HepG2 (cell line): ENCODE results near the gene TYRP1. TPM values are rescaled to one million over a fixed set of nuclear protein-coding genes. Genes with fewer than 3 reads are reported as not detected.

Experiments
- ATAC-seq: fragments of 200-7000 bp; cut with Tn5 transposase; 3 replicates; pipeline ENCODE4 v1.9.1; 2020; ENCODE audit warnings: mild to moderate bottlenecking, moderate library complexity
- BruUV-seq: library from RNA; stranded (reverse); fragments of 400-500 nt; replicated peaks from 2 replicates; lab custom pipeline; 2021; lab: Mats Ljungman, UMichigan
- CTCF ChIA-PET: fragments of 300-600 bp; formaldehyde crosslinking; extraction: SDS; loops from one replicate; lab custom pipeline; 2021; ENCODE audit warnings: low total read pairs, inconsistent platforms, low intra/inter-chr PET ratio; lab: Yijun Ruan, JAX
- POLR2A ChIA-PET: fragments of 350-600 bp; sonication (Branson Sonifier 250); formaldehyde crosslinking; loops from one replicate; lab custom pipeline; 2020; ENCODE audit warnings: antibody characterized with exemption, inconsistent platforms; lab: Yijun Ruan, JAX
- DNase-seq: peaks from one replicate; pipeline ENCODE4 v3.0.0-alpha.2; 2015; ENCODE audit warnings: low spot score
- FAIRE-seq: peaks from 3 replicates; lab custom pipeline; 2011; peaks lifted over from hg19 to GRCh38; lab: Jason Lieb, UNC
- H2AFZ ChIP-seq: one replicate; pipeline ENCODE4 v1.6.1; 2011; ENCODE audit warnings: low read length, inconsistent platforms
- H3K27ac ChIP-seq: fragments of 300-600 bp; 3 replicates; pipeline ENCODE4 v1.8.0; 2011; ENCODE audit warnings: mixed run types, mild to moderate bottlenecking, mixed read lengths, low read length, inconsistent platforms; ENCODE audit not compliant: insufficient read depth; ENCODE audit errors: extremely low read length
- H3K27me3 ChIP-seq, 2 experiments: fragments of 200-600 bp in 1 of 2; 2 replicates in 1 of 2; 3 replicates in 1 of 2; pipeline versions ENCODE4 v1.6.0 to v1.8.0; 2011; ENCODE audit warnings: low read length in 2 of 2, mild to moderate bottlenecking in 2 of 2, moderate library complexity in 2 of 2, inconsistent platforms in 1 of 2; ENCODE audit not compliant: insufficient read depth in 2 of 2, control insufficient read depth in 1 of 2
- H3K36me3 ChIP-seq, 2 experiments: fragments of 200-600 bp in 1 of 2; replicated peaks in 1 of 2; 2 replicates in 1 of 2; 3 replicates in 1 of 2; pipeline versions ENCODE4 v1.5.1 to v1.8.0; 2011; ENCODE audit warnings: low read length in 2 of 2, inconsistent platforms in 1 of 2; ENCODE audit not compliant: insufficient read depth in 2 of 2, control insufficient read depth in 1 of 2
- H3K4me1 ChIP-seq: 2 replicates; pipeline ENCODE4 v1.5.1; 2012; ENCODE audit warnings: low read length, inconsistent platforms; ENCODE audit not compliant: insufficient read depth
- H3K4me2 ChIP-seq: 2 replicates; pipeline ENCODE4 v1.6.0; 2011; ENCODE audit warnings: low read depth, low read length, inconsistent platforms
- H3K4me3 ChIP-seq, 3 experiments: fragments of 200-600 bp in 1 of 3; sonication (generic), shearing (Covaris generic) in 1 of 3; replicated peaks in 1 of 3; 2 replicates each; pipeline ENCODE4 v1.5.1; 2011 to 2016; ENCODE audit warnings: low read length in 3 of 3, inconsistent platforms in 2 of 3, low read depth in 2 of 3, mild to moderate bottlenecking in 2 of 3, control low read depth in 1 of 3, mixed read lengths in 1 of 3; ENCODE audit not compliant: insufficient read depth in 1 of 3
- H3K79me2 ChIP-seq: one replicate; pipeline ENCODE4 v1.6.1; 2011; ENCODE audit warnings: low read length, inconsistent platforms; ENCODE audit not compliant: insufficient read depth
- H3K9ac ChIP-seq: 2 replicates; pipeline ENCODE4 v1.6.0; 2011; ENCODE audit warnings: mild to moderate bottlenecking, low read depth, low read length, inconsistent platforms; ENCODE audit not compliant: insufficient read depth
- H3K9me3 ChIP-seq: 2 replicates; pipeline ENCODE4 v1.5.1; 2012; ENCODE audit warnings: mild to moderate bottlenecking, low read length
- H4K20me1 ChIP-seq: 2 replicates; pipeline ENCODE4 v1.6.0; 2011; ENCODE audit warnings: inconsistent platforms, mild to moderate bottlenecking, low read length, moderate library complexity; ENCODE audit not compliant: insufficient read depth
- AFF4 ChIP-seq: sonication (generic); formaldehyde crosslinking; IDR thresholded peaks from 2 replicates; pipeline ENCODE4 v1.4.0; 2020; ENCODE audit warnings: missing genetic modification reagents
- FOSL1 ChIP-seq: sonication (generic); formaldehyde crosslinking; IDR thresholded peaks from 2 replicates; pipeline ENCODE4 v1.9.0; 2021; ENCODE audit warnings: missing genetic modification reagents, borderline replicate concordance
- GTF2F1 ChIP-seq: fragments of 150-350 bp; IDR thresholded peaks from 2 replicates; pipeline ENCODE4 v1.6.1; 2014; ENCODE audit warnings: low read length
- HNRNPH1 ChIP-seq: fragments of 200-400 bp; formaldehyde crosslinking; optimal IDR thresholded peaks from 2 replicates; pipeline ENCODE3; 2017; ENCODE audit warnings: mild to moderate bottlenecking, low read depth, low read length
- IRX3 ChIP-seq: sonication (generic); formaldehyde crosslinking; IDR thresholded peaks from 2 replicates; pipeline ENCODE4 v1.8.1; 2023; ENCODE audit warnings: mild to moderate bottlenecking, low read depth, missing genetic modification reagents, borderline replicate concordance
- ISL2 ChIP-seq: sonication (generic); formaldehyde crosslinking; IDR thresholded peaks from 2 replicates; pipeline ENCODE4 v1.5.0; 2020; ENCODE audit warnings: missing genetic modification reagents
- MXD3 ChIP-seq: IDR thresholded peaks from 2 replicates; pipeline ENCODE4 v1.6.1; 2016; ENCODE audit warnings: mild to moderate bottlenecking, missing biosample characterization, missing genetic modification reagents
- NCOA5 ChIP-seq: sonication (generic); formaldehyde crosslinking; IDR thresholded peaks from 2 replicates; pipeline ENCODE4 v1.4.0; 2020; ENCODE audit warnings: missing genetic modification reagents
- SOX5 ChIP-seq: IDR thresholded peaks from 2 replicates; pipeline ENCODE4 v1.6.1; 2016; ENCODE audit warnings: borderline replicate concordance
- ZNF468 ChIP-seq: sonication (generic); formaldehyde crosslinking; IDR thresholded peaks from 2 replicates; pipeline ENCODE4 v1.8.0; 2022; ENCODE audit warnings: mild to moderate bottlenecking, moderate library complexity, missing genetic modification reagents
- ZNF558 ChIP-seq: sonication (generic); formaldehyde crosslinking; IDR thresholded peaks from 2 replicates; pipeline ENCODE4 v1.9.0; 2022; ENCODE audit warnings: mild to moderate bottlenecking, missing genetic modification reagents, borderline replicate concordance
- ZNF703 ChIP-seq: sonication (generic); formaldehyde crosslinking; IDR thresholded peaks from 2 replicates; pipeline ENCODE4 v1.5.1; 2020; ENCODE audit warnings: missing genetic modification reagents, mild to moderate bottlenecking, moderate library complexity, borderline replicate concordance
- ZNF800 ChIP-seq: sonication (generic); formaldehyde crosslinking; IDR thresholded peaks from 2 replicates; pipeline ENCODE4 v1.4.0; 2020; ENCODE audit warnings: missing genetic modification reagents
- ZXDC ChIP-seq: sonication (generic); formaldehyde crosslinking; IDR thresholded peaks from 2 replicates; pipeline ENCODE4 v1.5.0; 2020; ENCODE audit warnings: mild to moderate bottlenecking, missing genetic modification reagents
- in situ Hi-C: cut with HindIII; loops from 2 replicates; pipeline ENCODE4 v1.10.0; 2017; ENCODE audit warnings: low pct_unique_long_range_greater_than_20kb; ENCODE audit not compliant: extremely low pct_ligation_motif_present
- intact Hi-C: fragments of 100-400 bp; cut with micrococcal nuclease; formaldehyde crosslinking; loops from one replicate; pipeline ENCODE4 v1.10.0; 2022; ENCODE audit not compliant: unreplicated experiment
- polyA plus RNA-seq, 8 experiments: library from polyadenylated mRNA; depleted of rRNA in 3 of 8; stranded (reverse) in 7 of 8; unstranded in 1 of 8; fragments of >200 nt; fragmentation: Illumina TruSeq in 4 of 8; extraction: Trizol in 4 of 8; gene quantifications; 2 replicates each; pipeline versions ENCODE4 v1.2.1 to v1.2.3, GENCODE V29; 2011 to 2016; ENCODE audit warnings: low read depth in 4 of 8, missing spikeins in 1 of 8, mixed read lengths in 1 of 8; ENCODE audit not compliant: insufficient read depth in 1 of 8
- total RNA-seq, 5 experiments: library from RNA; depleted of rRNA; stranded (reverse); fragments of >200 nt; fragmentation: Illumina TruSeq; extraction: Trizol; gene quantifications; 2 replicates each; pipeline ENCODE4 v1.2.3, GENCODE V29; 2016; ENCODE audit warnings: low read depth in 1 of 5

TYRP1 gene
- total and polyA plus RNA-seq, 2 of the 13 experiments (the other 11 are each of a cell fraction or from before 2014, with no cell fraction given): 0.04 TPM; not detected in 1

GRCh38 chr9:12730198-12730597 is 37.0 kb downstream of the TYRP1 start (continued):
- TF ChIP-seq AFF4 (CRISPR knock-in tag) (no peak), FOSL1 (CRISPR knock-in tag) (no peak)

GRCh38 chr9:12730927-12731326 is 37.7 kb downstream of the TYRP1 start:
- CTCF ChIA-PET: no interaction called here
- no peak overlapping the region for H3K27ac ChIP-seq
- no peaks in the 10 kb centered on the region for H3K4me1 ChIP-seq
- in situ Hi-C loops (no loop called here), intact Hi-C loops (no loop called here)
- TF ChIP-seq GTF2F1 (no peak), MXD3 (CRISPR knock-in tag) (no peak), ZNF558 (CRISPR knock-in tag) (no peak), ZNF468 (CRISPR knock-in tag) (no peak), HNRNPH1 (no peak), ZNF800 (CRISPR knock-in tag) (no peak), ZXDC (no peak), IRX3 (CRISPR knock-in tag) (no peak), ISL2 (CRISPR knock-in tag) (no peak), ZNF703 (CRISPR knock-in tag) (no peak), SOX5 (CRISPR knock-in tag) (no peak), NCOA5 (CRISPR knock-in tag) (no peak)
- H2AFZ ChIP-seq: no peak overlapping the region
- no peaks in the 10 kb centered on the region for H3K36me3 ChIP-seq
- H3K79me2 ChIP-seq: no peaks in the 10 kb centered on the region
- no peak for FAIRE-seq
- ATAC-seq: no peak
- H3K9ac ChIP-seq: no peak overlapping the region
- H3K4me3 ChIP-seq: no peak overlapping the region
- 0 out of 2 replicates have a peak, but pooled peaks cover 7% of the 10 kb centered on the region for H3K9me3 ChIP-seq
- BruUV-seq: no TSS peak
- no peaks in the 10 kb centered on the region for H3K27me3 ChIP-seq
- DNase-seq: no peak
- H4K20me1 ChIP-seq: no peaks in the 10 kb centered on the region
- no peak overlapping the region for H3K4me2 ChIP-seq
- POLR2A ChIA-PET: no interaction called here
